ENCODE data around the gene DHRS11.

Gene DHRS11

DNA sequence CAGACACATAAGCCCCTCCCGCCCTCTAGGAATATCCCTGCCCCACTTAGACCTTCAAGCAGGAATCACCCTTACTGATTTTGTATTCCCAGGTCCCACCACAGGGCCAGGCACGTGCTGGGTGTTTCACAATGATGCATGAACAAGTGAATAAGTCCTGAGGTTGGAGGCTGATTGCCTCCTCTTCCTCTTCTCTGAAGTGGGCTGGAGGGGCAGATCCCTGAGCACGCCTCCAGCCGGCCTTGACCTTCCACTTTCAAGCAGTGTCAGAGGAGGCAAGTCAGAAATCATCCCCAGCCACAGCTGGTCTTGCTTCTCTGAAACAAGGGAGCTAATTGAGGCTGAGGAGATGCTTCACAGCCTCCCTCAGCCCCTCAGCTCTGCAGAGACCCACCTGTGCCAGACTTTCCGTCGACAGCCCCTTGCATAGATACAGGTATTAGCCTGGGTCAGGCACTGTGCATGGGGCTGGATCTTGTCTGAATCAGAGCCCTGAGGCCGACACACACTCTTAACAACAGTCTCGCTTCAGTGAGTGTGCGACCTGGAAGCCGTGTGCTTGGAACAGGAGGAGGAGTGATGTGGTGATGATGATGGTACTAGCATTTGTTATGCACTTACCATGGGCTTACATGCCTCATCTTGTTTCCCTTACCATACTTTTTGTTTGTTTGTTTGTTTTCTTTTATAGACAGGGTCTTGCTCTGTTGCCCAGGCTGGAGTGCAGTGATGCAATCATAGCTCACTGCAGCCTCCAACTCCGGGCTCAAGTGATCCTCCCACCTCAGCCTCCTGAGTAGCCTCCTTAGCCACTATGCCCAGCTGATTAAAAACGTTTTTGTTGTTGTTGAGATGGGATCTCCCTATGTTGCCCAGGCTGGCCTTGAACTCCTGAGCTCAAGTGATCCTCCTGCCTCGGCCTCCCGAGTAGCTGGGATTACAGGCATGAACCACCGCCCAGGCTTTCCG lies 24.7 kb downstream of the DHRS11 start:
- no peak for DNase-seq

DNA sequence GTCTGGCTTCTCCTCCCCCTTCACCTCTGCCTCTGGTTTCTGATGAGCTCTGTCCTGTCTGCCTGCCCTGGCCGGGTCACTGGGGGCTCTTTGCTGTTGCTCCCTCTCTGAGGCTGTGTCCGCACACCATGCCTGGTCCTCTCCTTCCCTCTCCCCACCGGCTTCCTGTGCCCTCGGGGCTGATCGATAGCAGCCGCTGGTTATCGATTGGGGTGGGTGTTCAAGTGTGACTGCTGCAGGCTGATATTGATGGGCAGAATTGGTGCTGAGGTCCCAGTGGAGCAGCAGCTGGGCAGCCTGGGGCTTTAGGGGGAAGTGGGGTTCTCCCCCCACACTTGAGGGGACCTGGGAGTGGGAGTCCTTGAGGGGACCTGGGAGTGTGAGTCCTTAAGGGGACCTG lies 26.1 kb downstream of the DHRS11 start:
- DNase-seq: no peak

DNA sequence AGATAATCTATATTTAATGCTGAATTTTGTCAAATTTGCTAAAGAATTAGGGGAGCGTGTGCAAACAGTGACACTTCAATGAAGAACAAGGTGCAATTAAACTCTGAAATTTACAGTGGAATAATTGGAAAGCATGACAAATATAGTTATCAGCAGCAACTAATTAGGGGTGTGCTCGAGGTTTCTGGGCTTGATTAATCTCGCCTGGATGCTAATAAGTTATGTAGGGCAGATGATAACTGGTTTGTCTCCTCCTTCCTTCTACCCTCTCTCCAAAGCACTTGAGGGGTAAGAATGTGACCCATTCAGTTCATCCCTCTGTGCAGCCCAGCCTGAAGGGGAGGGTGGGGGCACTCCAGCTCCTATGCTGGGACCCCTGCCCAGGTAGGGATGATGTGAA lies 31.6 kb downstream of the DHRS11 start:
- DNase-seq: no peak

DNA sequence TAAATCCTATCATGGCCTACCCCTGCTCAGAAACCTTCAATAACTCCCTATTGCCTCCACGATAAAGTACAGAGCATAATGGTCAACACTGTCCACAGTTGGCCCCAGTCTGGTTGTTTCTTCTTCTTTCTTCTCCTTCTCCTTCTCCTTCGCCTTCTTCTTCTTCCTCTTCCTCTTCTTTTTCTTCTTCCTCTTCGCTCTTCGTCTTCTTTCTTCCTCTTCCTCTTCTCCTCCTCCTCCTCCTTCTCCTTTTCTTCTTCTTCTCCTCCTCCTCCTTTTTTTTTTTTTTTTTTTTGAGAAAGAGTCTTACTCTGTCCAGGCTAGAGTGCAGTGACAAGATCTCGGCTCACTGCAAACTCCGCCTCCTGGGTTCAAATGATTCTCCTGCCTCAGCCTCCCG lies 33.5 kb downstream of the DHRS11 start:
- no peak for DNase-seq

DNA sequence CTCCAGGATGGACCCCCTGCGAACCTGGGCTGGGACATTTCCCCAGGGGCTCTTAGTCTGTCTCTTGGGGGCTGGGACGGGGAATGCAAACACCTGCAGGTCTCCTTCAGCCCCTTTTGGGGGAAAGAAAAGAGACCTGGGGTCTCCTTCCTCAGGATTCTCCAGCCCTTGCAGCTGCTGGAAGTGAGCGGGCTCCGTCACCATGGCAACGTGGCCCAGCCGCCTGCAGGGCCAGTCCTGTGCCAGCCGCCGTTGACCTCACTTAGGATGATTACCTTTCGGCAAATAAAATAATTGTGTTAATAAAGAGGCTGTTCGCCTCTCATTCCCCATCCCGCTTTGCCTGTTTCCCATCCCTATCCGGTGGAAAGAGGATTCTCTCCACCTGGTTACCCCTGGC lies 35.4 kb downstream of the DHRS11 start:
- DNase-seq: no peak

DNA sequence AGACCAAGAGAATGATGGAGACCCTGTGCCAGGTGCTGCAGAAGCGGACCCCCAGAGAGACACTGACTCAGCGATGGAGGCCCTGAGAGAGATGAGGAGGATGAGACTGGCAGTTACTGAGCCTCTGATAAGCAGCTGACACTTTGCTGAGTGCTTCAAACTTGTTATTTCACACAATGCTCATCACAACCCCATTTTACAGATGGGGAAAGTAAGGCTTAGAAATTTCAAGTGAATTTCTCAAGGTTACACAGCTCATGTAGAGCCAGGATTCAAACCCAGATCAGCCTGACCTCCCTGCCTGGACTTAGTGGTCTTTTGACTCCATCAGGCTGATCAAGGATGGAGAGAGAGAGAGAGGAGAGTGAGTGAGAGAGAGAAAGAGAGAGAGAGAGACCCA lies 36.9 kb downstream of the DHRS11 start:
- no peak for DNase-seq

DNA sequence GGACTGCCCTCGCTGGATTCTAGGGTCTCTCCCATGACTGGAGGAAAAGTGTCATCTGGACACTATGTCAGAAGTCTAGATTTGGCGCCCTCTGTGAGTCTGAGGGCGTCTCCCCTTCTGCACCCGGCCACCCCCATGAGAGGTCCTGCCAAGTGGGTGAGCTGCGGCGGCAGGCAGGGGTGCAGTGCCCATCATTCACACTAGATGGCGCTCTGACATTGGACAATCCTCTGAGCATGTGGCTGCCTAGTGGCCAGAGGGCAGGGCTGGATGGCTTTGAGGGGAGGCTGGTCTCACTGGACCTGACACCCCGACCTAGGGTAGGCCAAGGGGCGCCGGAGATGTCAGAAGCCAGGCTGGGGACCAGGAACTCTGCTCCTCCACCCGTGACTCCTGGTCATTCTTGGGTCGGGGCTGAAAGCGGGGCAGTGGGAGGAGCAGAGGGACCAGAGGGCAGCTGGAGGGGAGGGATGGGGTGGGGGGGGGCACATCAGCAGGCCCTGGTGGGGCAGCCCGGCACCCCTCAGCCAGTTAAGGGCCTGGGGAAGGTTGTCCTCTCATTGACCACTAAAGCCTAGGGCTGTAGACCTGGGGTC lies 37.7 kb downstream of the DHRS11 start:
- peak; percentile 82 for DNase-seq

DNA sequence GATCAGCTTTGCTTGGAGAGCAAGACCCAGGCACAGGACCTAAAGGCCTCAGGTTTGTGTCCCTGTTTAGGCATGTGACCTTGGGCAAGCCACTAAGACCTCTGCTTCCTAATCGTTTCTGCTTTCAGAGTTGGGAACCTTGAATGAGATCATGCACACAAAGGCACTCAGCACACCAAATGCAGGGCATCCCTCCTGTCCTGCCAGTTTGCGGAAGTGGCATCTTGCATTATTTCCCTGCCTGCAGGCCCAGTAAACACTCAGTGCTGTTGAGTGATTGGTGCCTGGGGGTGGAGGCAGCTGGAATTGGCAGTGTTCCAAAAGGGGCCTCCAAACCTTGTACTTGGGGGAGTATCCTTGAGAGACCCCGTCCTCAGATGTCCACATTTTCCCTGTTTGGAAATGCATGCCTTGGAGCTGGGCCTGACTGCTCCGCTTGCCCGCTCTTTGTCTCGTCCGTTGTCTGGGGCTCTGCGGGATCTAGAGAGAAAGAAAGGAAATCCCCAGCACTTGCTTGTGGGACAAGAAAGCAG lies 38.4 kb downstream of the DHRS11 start:
- DNase-seq: no peak

DNA sequence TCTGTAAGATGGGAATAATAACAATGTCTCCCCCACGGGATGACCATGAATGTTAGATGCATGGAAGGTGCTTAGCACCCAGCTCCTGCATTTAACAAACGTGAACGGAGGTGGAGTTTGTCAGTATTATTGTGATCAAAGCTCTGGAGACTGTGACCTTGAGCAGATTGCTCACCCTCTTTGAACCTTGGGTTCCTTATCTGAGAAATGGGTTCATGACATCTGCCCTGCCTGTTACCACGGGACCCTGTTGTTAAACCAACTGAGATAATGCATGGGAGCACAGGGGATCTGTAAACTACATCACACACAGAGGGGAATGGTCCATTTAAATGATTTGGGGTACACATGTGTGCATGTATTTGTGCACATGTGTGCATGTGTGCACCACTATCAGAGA lies 39.3 kb downstream of the DHRS11 start:
- no peak for DNase-seq

DNA sequence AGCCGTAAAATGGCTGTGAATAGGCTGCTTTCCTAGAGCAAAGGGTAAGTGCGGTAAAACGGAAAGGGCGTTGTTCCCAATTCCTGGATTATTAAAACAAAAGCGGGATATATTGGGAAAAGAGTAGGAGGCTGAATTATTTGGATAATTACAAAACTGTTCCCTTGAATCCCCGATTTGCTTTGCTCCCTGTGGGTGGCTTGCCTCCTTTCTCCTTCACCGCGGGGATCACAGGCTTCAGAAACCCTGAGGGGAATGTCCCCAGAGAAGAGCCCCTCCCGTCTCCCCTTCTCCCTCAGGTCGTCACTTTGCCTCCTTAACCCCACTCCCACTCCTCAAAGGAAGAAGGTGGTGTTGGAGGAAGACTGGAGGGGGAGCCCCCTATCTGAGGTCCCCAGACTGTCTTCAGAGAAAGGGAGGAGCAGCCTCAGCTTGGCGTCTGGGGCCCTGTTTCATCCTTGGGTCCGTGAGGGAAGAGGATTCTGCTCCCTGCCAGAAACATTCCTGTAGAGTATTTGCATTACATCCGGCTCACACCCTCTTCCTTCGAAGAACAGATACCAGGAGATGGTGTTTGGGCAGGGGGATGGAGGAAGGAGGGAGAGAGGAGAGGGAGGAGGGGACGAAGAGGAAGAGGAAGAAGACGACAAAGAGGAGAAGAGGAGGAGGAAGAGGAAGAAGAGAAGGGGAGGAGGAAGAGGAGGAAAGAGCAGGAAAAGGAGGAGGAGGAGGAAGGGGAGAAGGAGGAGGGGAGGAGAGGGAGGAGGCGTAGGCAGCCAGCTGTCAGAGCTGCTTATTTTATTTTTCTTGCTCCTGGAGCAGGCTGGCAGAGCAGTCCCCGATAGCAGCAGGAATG lies 41.5 kb downstream of the DHRS11 start:
- DNase-seq: no peak

DNA sequence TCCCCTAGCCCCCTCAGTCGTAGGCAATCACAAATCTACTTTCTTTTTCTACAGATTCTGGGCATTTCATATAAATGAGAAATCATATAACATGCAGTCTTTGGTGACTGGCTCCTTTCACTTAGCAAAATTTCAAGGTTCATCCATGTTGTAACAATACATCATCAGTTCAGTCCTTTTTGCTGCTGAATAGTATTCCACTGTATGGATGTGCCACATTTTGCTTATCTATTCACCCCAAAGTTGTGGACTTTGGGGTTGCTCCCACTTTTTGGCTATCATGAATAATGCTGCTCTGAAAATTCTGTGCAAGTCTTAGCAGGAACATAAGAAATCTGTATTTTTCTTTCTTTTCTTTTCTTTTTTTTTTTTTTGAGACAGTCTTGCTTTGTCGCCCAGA lies 48.7 kb downstream of the DHRS11 start:
- DNase-seq: no peak

DNA sequence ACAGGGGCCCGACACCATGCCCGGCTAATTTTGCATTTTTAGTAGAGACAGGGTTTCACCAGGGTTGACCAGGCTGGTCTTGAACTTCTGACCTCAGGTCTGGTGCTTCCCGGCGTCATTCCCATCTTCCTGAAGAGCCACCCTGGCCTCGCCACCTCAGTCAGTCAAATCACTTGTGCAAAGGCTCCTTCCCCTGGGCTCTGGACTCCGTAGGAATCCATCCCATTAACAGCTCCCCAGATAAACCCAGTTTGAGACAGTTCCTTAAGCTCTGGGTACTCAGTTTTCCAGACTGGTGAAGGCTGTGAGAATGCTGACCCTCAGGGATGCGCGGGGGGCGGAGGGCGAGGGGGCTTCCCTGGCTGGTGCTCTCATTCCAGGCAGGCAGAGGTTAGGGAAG lies 49.2 kb downstream of the DHRS11 start:
- no peak for DNase-seq

DNA sequence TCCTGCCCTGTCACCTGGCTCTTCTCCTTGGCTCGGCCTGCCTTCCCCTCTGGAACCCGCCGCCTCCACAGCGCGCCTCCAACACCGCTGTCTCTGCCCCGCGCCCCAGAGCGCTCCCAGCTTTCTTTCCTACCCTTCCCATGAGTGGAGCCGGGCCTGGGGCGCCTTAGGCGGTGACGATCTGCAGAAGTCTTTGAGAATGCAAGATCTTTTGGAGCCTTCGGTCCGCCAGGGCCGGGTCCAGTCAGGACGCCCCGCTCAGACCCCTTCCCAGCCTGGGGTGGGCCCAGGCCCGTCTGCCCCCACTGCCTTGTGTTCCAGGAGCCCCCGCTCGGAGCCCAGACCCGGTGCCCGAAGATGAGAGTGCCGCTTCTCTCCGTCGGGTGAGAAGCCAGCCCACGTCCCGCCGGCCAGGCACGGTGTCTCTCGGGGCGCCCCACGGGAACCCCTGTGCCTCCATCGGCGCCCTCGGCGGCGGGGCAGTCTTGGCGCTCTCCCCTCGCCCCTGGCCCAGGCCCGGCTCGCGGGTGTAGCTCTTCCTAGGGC lies 49.7 kb downstream of the DHRS11 start:
- no peak for DNase-seq

DNA sequence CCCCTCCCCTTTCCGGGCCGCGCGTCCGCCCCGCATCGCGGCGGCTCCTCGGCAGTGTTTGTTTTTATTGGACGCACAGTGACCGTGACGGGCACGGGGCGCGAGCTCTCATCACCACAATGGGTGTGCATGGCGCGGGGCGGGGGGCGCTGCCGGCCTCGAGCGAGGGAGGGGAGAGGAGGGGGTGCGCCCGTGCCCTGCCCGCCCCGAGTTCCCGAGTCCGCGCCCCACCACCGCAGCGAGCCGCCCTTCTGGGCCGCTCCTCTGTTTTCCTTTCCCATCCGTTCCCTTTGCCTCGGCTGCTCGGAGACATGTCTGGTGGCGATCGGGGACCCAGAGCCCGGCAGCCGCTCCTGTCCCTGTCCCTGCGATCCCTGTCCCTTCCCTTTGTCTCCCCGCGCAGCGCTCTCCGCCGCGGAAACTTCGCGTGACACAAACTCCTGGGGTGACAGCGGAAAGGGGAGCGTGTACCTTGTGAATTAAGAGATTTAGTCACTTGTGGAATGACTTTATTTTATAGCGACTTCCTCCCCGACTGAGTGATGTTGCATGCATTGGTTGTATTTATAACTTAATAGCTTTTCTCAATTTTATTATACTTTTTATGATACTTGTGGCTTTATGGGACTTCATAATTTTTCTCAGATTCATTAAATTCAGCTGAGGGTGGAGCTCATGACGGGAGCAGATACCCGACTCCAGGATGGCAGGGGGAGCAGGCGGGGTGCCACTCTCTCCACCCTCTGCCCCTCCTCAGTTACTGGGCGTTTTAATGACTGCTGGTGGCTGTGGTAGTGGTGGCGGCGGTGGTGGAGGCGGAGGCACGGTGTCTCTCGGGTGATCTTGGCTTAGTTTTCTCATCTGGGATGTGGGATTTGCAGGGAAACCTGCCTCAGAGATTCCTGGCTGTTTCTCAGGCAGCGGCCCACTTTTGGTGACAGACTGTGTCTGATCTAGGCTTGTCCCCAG lies 50.5 kb downstream of the DHRS11 start:
- DNase-seq: no peak

DNA sequence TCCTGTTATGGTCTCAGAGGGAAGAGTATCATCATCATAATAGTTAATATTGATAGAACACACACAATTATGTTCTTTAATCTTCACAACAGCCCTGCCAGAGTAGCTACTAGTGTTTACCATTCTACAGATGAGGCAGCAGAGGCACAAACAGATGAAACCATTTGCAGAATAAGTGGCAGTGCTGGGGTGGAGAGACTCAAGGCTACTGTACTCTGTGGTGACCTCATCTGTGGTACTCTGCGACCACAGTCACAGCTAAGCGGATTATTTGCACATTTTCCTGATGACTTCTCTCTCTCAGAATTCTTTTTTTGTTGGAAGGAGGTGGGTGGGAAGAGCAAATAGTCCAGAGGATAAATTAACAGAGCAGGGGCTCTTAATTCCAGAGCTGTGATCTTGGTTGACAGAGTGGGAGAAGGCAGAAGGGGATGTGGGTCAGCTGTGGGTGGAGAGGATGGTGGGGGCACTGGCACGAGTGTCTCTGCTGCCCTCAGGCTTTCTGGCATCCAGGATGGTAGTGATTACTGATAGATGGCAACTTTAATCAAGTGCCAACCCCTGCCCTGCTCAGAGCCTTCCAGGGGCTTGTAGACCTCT lies 51.5 kb downstream of the DHRS11 start:
- no peak for DNase-seq

DNA sequence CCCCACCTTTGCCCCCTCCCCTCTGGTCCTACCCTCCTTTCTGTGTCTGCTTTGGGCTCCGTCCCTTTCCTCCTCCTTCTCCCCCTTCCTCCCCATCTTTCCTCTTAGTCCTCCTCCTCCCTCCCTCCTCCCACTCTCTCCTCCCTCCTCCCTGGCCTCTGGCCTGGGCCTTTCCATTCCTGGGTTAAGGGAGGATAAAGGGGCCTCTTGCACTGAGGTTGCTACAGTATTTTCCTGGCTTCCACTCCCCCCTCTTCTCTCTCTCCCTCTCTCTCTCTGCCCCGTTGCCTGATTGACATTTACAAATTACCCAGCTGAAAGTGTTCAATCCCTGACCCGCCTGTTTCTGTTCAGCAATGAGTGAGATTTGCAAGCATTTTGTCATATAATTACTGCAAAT lies 53.7 kb downstream of the DHRS11 start:
- no peak for DNase-seq

DNA sequence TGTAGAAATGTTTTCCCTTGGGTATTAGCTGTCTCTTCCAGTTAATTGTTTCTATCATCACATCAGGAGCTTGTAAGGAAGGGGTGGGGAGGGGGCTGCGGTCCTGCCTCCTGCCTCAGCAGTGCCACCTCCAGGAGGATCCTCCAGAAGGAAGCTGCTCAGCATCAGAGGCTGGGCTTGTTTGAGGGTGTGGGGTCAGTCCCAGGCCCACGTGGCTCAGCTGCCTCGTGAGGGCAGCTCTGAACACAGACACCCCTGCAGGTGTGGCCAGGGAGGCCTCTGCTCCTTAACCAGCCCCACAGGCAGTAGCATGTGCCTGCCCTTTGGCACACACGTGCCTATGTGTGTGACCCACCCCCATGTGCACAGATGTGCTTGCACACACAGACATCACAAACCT lies 56.0 kb downstream of the DHRS11 start:
- DNase-seq: no peak

DNA sequence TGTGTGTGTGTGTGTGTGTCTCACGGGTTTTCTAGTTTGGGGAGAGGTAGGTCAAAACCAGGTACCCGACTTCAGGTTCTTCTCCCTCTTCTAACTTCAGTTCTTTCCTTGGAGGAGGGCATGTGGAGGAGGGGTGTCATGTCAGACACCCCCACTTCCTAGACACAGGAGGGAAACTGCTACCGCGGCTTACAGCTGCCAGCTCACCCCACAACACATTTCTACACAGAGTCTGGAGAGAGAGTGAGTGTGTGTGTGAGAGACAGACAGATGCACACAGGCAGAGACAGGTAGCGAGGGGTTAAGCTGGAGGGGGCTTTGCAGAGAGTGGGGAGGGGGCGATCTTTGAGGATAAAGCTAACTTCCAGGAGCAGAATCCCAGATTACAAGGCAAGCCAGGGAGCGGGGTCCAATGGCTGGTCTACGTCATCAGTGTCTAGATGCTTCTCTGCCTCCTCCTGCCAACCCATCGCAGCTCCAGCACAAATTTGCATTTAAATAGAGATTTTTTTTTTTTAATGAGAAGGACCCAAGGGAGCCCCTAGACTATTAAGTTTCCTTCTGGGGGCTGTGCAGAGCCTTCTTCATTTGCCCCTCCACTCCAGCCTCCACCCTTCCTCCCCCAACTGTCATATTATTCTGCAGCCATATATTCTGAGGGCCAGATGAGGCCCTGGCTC lies 58.6 kb downstream of the DHRS11 start:
- no peak for DNase-seq
